ENCODE data around the gene USHBP1. TPM values are rescaled to one million over a fixed set of nuclear protein-coding genes. Genes with fewer than 3 reads are reported as not detected.

USHBP1 gene
- total RNA-seq, 4 donors from 2014 or later = 0.70 to 4.8 (median 0.73) TPM; not detected in 1

DNA sequence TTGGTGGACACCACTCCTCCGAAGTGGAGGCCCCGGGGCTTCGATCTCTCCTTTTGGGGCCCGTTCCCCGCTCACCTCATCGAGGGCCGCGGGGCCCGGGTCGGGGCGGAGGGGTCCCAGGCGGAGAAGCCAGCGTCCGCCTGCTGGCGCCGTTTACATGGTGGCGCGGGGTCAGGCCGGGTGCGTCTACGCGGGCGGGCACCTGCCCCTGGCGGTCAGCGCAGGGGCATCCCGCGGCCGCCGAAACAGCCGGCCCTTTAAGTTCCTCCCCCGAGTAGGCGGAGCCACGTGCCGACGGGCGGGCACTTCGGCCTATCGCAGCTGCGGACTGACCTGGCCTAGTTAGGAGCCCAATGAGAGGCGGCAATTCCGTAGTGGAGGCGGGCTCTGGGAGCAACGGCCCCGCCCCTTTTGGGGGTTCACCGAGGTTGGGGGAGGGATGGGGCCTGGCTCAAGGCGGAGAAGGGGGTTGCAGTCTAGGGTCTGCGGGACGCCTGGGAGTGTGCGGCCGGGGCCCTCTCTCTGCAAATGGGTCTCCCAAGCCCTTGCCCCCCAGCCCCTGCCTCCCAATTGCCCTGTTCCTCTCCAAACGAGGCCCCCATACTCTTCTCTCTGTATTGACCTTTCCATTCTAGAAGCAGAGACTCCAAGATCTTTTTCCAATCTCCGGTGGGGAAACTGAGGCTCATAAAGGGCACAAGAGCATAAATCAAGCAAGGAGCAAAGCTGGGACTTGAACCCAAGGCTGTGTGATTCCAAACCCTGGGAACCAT lies 38.8 kb upstream of the USHBP1 start, which contains the start of gene ABHD8:
Gene ABHD8, minus strand, starts transcription at position 259 of the 773 bp plus-strand sequence. CDS start 1,809 bp downstream, outside the sequence.
- whole genome bisulfite sequencing, 2 donors = 3 to 11% methylated on average over 5 to 6 of the region's 52 CpGs
- Histone ChIP-seq H3K4me3 (peak within 1 kb of the TSS; percentile 62 to 86 (median 81)), H3K9me3 (no peaks in the 10 kb centered on the region), H3K27me3 (no peaks in the 10 kb centered on the region), H3K27ac (peak within 1 kb of the TSS; percentile 75 to 94 (median 90)), H3K4me1 (peaks cover 17 to 66% (median 36%) of the 10 kb centered on the region in 3 donors), H3K36me3 (peaks cover 0 to 17% (median 0%) of the 10 kb centered on the region in 3 donors)
- peak in 2 of 4 donors; percentile 22 to 47 for TF ChIP-seq POLR2A (IDR thresholded peaks at IDR 0.05)
- TF ChIP-seq, protein P1, sequence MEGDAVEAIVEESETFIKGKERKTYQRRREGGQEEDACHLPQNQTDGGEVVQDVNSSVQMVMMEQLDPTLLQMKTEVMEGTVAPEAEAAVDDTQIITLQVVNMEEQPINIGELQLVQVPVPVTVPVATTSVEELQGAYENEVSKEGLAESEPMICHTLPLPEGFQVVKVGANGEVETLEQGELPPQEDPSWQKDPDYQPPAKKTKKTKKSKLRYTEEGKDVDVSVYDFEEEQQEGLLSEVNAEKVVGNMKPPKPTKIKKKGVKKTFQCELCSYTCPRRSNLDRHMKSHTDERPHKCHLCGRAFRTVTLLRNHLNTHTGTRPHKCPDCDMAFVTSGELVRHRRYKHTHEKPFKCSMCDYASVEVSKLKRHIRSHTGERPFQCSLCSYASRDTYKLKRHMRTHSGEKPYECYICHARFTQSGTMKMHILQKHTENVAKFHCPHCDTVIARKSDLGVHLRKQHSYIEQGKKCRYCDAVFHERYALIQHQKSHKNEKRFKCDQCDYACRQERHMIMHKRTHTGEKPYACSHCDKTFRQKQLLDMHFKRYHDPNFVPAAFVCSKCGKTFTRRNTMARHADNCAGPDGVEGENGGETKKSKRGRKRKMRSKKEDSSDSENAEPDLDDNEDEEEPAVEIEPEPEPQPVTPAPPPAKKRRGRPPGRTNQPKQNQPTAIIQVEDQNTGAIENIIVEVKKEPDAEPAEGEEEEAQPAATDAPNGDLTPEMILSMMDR (IDR thresholded peaks at IDR 0.05) = peak; percentile 45 to 75 (median 60)
- intact Hi-C loops (cut with DNase I) = no loop called here
- DNase-seq = peak; percentile 68

DNA sequence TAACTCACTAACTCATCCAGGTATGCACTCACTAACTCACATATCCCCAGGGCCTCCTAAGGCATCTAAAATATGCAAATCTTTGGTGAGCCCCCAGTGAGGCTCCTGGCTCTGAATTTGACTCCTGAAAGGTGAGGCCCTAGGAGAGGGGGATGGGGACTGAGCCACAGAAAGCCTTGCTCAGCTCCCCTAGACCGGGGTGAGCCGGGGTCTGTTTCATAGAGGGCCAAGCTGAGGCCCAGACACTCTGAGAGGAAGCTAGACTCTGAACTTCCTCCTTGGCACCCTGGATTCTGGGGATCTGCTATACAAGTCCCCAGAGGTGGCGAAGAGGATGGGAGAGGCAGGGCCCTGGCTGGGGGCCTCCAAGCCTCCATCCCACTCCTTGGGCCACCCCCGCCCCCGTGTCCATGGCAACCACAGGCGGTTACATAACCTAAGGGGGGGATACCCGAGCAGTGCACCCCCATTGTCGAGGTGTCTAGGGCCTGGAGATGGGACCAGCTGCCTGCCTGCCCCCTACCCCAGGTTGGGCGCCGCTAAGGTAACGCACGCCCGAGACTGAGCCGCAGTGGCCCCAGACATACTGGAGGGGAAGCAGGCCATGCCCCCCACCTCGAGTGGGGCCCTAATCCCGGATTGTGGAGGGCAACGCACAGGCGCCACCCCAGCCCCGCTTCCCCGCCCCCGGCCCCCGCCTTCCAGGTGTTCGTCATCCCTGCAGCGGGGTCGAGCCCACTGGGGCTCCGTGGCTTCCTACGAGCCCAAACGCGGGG lies 38.0 kb upstream of the USHBP1 start:
- no peak for DNase-seq
- peaks cover 0 to 25% (median 0%) of the 10 kb centered on the region in 3 donors for H3K36me3 ChIP-seq
- peak overlapping the region; percentile 74 to 94 (median 82) for H3K27ac ChIP-seq
- H3K27me3 ChIP-seq = no peaks in the 10 kb centered on the region
- H3K4me3 ChIP-seq = peak overlapping the region; percentile 62 to 86 (median 81)
- no peaks in the 10 kb centered on the region for H3K9me3 ChIP-seq
- TF ChIP-seq POLR2A (IDR thresholded peaks at IDR 0.05) = no peak
- TF ChIP-seq, protein P1 (IDR thresholded peaks at IDR 0.05) = no peak
- intact Hi-C loops (cut with DNase I) = no loop called here
- H3K4me1 ChIP-seq = peaks cover 17 to 62% (median 36%) of the 10 kb centered on the region in 3 donors
- 0% methylated on average over 2 of the region's 29 CpGs; no CpG with 5 or more reads in 1 of the 2 donors for WGBS, 2 donors

DNA sequence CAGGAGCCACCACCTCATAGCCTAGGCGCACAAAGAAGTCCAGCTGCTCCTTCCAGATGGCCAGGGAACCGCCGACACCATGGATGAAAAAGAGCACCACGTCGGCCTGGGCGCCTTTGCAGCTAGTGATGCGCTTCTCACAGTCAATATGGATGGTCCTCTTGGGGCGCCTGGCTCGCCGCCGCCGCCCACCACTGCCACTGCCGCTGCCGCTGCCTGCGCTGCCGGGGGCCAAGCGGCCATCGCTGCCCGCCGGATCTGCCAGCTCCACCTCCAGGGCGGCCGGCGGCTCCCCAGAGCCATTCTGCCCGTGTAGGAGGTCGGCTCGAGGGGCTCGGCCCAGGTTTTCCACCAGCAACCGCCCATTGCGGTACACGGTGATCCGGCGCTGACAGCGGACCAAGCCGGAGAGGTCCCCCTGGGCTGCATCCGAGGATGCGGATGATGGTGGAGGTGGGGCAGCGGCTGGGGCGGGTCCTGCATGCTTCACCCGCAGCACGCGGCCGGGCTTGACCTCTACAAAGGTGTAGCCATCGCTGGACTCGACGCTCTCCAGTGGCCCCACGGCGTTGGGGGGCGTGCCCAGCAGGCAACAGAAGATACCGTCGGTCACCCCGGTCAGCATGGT lies 36.6 kb upstream of the USHBP1 start:
- intact Hi-C loops (cut with DNase I) = no loop called here
- DNase-seq = no peak

DNA sequence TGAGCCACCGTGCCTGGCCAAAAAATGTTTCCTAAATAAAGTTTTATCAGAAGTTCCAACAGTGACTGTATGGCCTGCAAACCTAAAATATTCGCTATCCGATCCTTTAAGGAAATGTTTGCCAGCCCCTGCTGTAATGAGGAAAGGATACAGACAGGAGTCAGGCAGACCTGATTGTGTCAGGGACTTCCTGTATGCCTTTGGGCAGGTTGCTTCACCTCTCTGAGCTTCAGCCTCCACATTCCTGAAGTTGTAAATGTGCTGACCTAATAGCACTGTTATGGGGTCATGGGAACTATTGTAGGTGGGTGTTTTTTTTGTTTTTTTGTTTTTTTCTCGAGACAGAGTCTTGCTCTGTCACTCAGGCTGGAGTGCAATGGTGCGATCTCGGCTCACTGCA lies 32.4 kb upstream of the USHBP1 start:
- peaks cover 5 to 34% (median 6%) of the 10 kb centered on the region in 3 donors for H3K4me1 ChIP-seq
- peaks cover 0 to 34% (median 0%) of the 10 kb centered on the region in 3 donors for H3K36me3 ChIP-seq
- H3K27ac ChIP-seq = no peak overlapping the region
- intact Hi-C loops (cut with DNase I) = loop anchor here (10.0 kb wide), 1 partner anchor 88 kb away; no protein-coding TSS in a partner anchor
- WGBS, 2 donors = 79 to 94% methylated on average over 6 of the region's 6 CpGs
- no peak for DNase-seq
- H3K27me3 ChIP-seq = no peaks in the 10 kb centered on the region
- no peak overlapping the region for H3K4me3 ChIP-seq
- H3K9me3 ChIP-seq = no peaks in the 10 kb centered on the region
- no peak for TF ChIP-seq POLR2A (IDR thresholded peaks at IDR 0.05)
- TF ChIP-seq, protein P1 (IDR thresholded peaks at IDR 0.05) = no peak

More for the DNA sequence above, 36.6 kb upstream of the USHBP1 start:
- TF ChIP-seq, protein P1 (IDR thresholded peaks at IDR 0.05) = no peak
- TF ChIP-seq POLR2A (IDR thresholded peaks at IDR 0.05) = no peak
- H3K36me3 ChIP-seq = peaks cover 0 to 26% (median 0%) of the 10 kb centered on the region in 3 donors
- H3K27ac ChIP-seq = no peak overlapping the region
- no peaks in the 10 kb centered on the region for H3K27me3 ChIP-seq
- no peak overlapping the region for H3K4me3 ChIP-seq
- H3K4me1 ChIP-seq = peaks cover 17 to 47% (median 28%) of the 10 kb centered on the region in 3 donors
- WGBS, 2 donors = 100% methylated on average over 1 of the region's 51 CpGs; no CpG with 5 or more reads in 1 of the 2 donors
- no peaks in the 10 kb centered on the region for H3K9me3 ChIP-seq
